CD14-positive monocyte (primary cell): ENCODE measurements around the gene PLCD3. TPM values are rescaled to one million over a fixed set of nuclear protein-coding genes. Genes with fewer than 3 reads are reported as not detected.

Source experiments
- DNase-seq, 3 donors: peaks; one replicate each; pipeline ENCODE4 v3.0.0-alpha.2; 2011 to 2022
- H2AFZ ChIP-seq: 2 replicates; pipeline ENCODE4 v1.6.0; 2012; ENCODE audit warnings: mild to moderate bottlenecking, low read depth, low read length, inconsistent platforms; ENCODE audit not compliant: insufficient read depth, poor library complexity, severe bottlenecking
- H3K27ac ChIP-seq, 2 donors: 1 replicate in 1 of 2; 2 replicates in 1 of 2; pipeline ENCODE4 v1.5.1; 2012 to 2013; ENCODE audit warnings: low read length in 2 of 2, control low read depth in 1 of 2, inconsistent platforms in 1 of 2, low read depth in 1 of 2, mild to moderate bottlenecking in 1 of 2
- H3K27me3 ChIP-seq, 2 donors: one replicate each; pipeline versions ENCODE4 v1.6.0 to v1.6.1; 2011 to 2013; ENCODE audit warnings: low read length in 2 of 2; ENCODE audit not compliant: control insufficient read depth in 2 of 2, insufficient read depth in 2 of 2
- H3K36me3 ChIP-seq, 2 donors: replicated peaks in 1 of 2; 1 replicate in 1 of 2; 2 replicates in 1 of 2; pipeline versions ENCODE4 v1.5.1 to v1.6.1; 2012 to 2013; ENCODE audit warnings: low read length in 2 of 2, control low read depth in 1 of 2, inconsistent platforms in 1 of 2, mild to moderate bottlenecking in 1 of 2; ENCODE audit not compliant: insufficient read depth in 2 of 2, control insufficient read depth in 1 of 2
- H3K4me1 ChIP-seq, 2 donors: 1 replicate in 1 of 2; 2 replicates in 1 of 2; pipeline versions ENCODE4 v1.5.1 to v1.6.1; 2012 to 2013; ENCODE audit warnings: low read length in 2 of 2, control low read depth in 1 of 2, inconsistent platforms in 1 of 2, mild to moderate bottlenecking in 1 of 2, moderate library complexity in 1 of 2; ENCODE audit not compliant: insufficient read depth in 2 of 2, control insufficient read depth in 1 of 2
- H3K4me2 ChIP-seq: replicated peaks from 2 replicates; pipeline ENCODE3; 2012; ENCODE audit warnings: low read length, moderate library complexity, mild to moderate bottlenecking; ENCODE audit not compliant: poor library complexity, severe bottlenecking; ENCODE audit errors: extremely low read depth
- H3K4me3 ChIP-seq, 3 experiments: fragments of 200-600 bp in 1 of 3; sonication (generic) in 1 of 3; replicated peaks in 1 of 3; 1 replicate in 2 of 3; 2 replicates in 1 of 3; pipeline ENCODE4 v1.5.1; 2011 to 2013; ENCODE audit warnings: low read length in 3 of 3, mild to moderate bottlenecking in 3 of 3, control low read depth in 2 of 3, low read depth in 2 of 3, inconsistent platforms in 1 of 3, moderate library complexity in 1 of 3
- H3K79me2 ChIP-seq: 2 replicates; pipeline ENCODE4 v1.6.0; 2012; ENCODE audit warnings: mild to moderate bottlenecking, control low read depth, inconsistent platforms, low read length, moderate library complexity; ENCODE audit not compliant: insufficient read depth
- H3K9ac ChIP-seq: 2 replicates; pipeline ENCODE4 v1.6.0; 2017; ENCODE audit warnings: low read length, mild to moderate bottlenecking; ENCODE audit not compliant: insufficient read depth, poor library complexity, severe bottlenecking
- H3K9me3 ChIP-seq, 2 donors: replicated peaks in 1 of 2; 1 replicate in 1 of 2; 2 replicates in 1 of 2; pipeline versions ENCODE4 v1.5.1 to v1.6.1; 2012 to 2013; ENCODE audit warnings: low read length in 2 of 2, control low read depth in 1 of 2; ENCODE audit not compliant: control insufficient read depth in 1 of 2, insufficient read depth in 1 of 2
- H4K20me1 ChIP-seq: 2 replicates; pipeline ENCODE4 v1.6.0; 2012; ENCODE audit warnings: mild to moderate bottlenecking, low read length, control low read depth, moderate library complexity; ENCODE audit not compliant: insufficient read depth
- H3K27ac Mint-ChIP-seq, 7 donors: one replicate each; pipeline ENCODE4 v1.8.0; 2020; ENCODE audit warnings: mild to moderate bottlenecking in 7 of 7, mixed read lengths in 7 of 7, moderate library complexity in 6 of 7, inconsistent platforms in 2 of 7
- H3K27me3 Mint-ChIP-seq, 3 donors: one replicate each; pipeline ENCODE4 v1.8.0; 2021 to 2022; ENCODE audit warnings: low read depth in 3 of 3, mild to moderate bottlenecking in 3 of 3, mixed read lengths in 3 of 3, moderate library complexity in 3 of 3, inconsistent platforms in 1 of 3
- H3K36me3 Mint-ChIP-seq, 2 donors: one replicate each; pipeline ENCODE4 v1.8.0; 2020; ENCODE audit warnings: mixed read lengths in 2 of 2, inconsistent platforms in 1 of 2, mild to moderate bottlenecking in 1 of 2
- H3K4me1 Mint-ChIP-seq: one replicate; pipeline ENCODE4 v1.8.0; 2020; ENCODE audit warnings: mild to moderate bottlenecking, mixed read lengths
- H3K4me3 Mint-ChIP-seq, 2 donors: one replicate each; pipeline ENCODE4 v1.8.0; 2020; ENCODE audit warnings: mild to moderate bottlenecking in 2 of 2, mixed read lengths in 2 of 2, moderate library complexity in 1 of 2
- H3K9me3 Mint-ChIP-seq, 7 donors: one replicate each; pipeline ENCODE4 v1.8.0; 2020 to 2022; ENCODE audit warnings: mixed read lengths in 7 of 7, mild to moderate bottlenecking in 6 of 7, moderate library complexity in 6 of 7, inconsistent platforms in 2 of 7
- CTCF ChIP-seq: fragments of 200-600 bp; IDR thresholded peaks from one replicate; pipeline ENCODE4 v1.8.0; 2022; ENCODE audit warnings: antibody characterized with exemption, mild to moderate bottlenecking
- WGBS: methylation state at CpG from one replicate; pipeline ENCODE4 v1.1.5; 2013; ENCODE audit warnings: missing lambda C conversion rate; ENCODE audit not compliant: insufficient coverage; 5-methylcytosine and 5-hydroxymethylcytosine counted together
- intact Hi-C, 2 donors: fragments of 100-400 bp; cut with micrococcal nuclease; formaldehyde crosslinking; loops; one replicate each; pipeline versions ENCODE4 v1.15.0 to v1.15.1; 2023
- polyA plus RNA-seq, 3 donors: library from polyadenylated mRNA; depleted of rRNA in 1 of 3; unstranded in 2 of 3; stranded (reverse) in 1 of 3; fragments of 300-500 nt in 2 of 3; fragments of >200 nt in 1 of 3; fragmentation: Illumina TruSeq in 2 of 3; gene quantifications; 1 replicate in 2 of 3; 2 replicates in 1 of 3; pipeline ENCODE4 v1.2.3, GENCODE V29; 2012 to 2021

Gene PLCD3
- polyA plus RNA-seq, 3 donors: 0.97 to 25.8 (median 2.5) TPM

GRCh38 chr17:45098081-45098868 is 34.0 kb downstream of the PLCD3 start:
- Mint-ChIP-seq H3K4me1 (no peaks in the 10 kb centered on the region), H3K27me3 (peaks cover 0 to 2% (median 2%) of the 10 kb centered on the region in 3 donors), H3K27ac (peak overlapping the region in 1 of 7 donors; percentile 55), H3K36me3 (peaks cover 80 to 97% of the 10 kb centered on the region in 2 donors), H3K4me3 (no peak overlapping the region), H3K9me3 (no peaks in the 10 kb centered on the region)
- H3K79me2 ChIP-seq: no peaks in the 10 kb centered on the region
- DNase-seq: no peak
- peaks cover 81 to 94% of the 10 kb centered on the region in 2 donors for H3K36me3 ChIP-seq
- no peak overlapping the region for H2AFZ ChIP-seq
- H3K9me3 ChIP-seq: no peaks in the 10 kb centered on the region
- no peak overlapping the region for H3K9ac ChIP-seq
- H3K4me2 ChIP-seq: no peak overlapping the region
- no peak for TF ChIP-seq CTCF
- no peaks in the 10 kb centered on the region for H3K4me1 ChIP-seq
- H4K20me1 ChIP-seq: peaks cover 44% of the 10 kb centered on the region
- H3K27me3 ChIP-seq: no peaks in the 10 kb centered on the region
- no peak overlapping the region for H3K4me3 ChIP-seq
- intact Hi-C loops: loop anchor here (2.0 to 10.0 kb wide), 3 partner anchors 34 to 179 kb away; partner anchors contain the start of gene PLCD3 (in 2 of the 2)
- WGBS: 91% methylated on average over 11 of the region's 13 CpGs
- H3K27ac ChIP-seq: peak overlapping the region in 1 of 2 donors; percentile 14

GRCh38 chr17:45096926-45097325 is 35.4 kb downstream of the PLCD3 start:
- Histone ChIP-seq H4K20me1 (peaks cover 49% of the 10 kb centered on the region), H3K4me1 (no peaks in the 10 kb centered on the region), H3K79me2 (no peaks in the 10 kb centered on the region), H3K4me2 (no peak overlapping the region), H3K27ac (no peak overlapping the region), H3K9ac (no peak overlapping the region), H2AFZ (no peak overlapping the region), H3K9me3 (no peaks in the 10 kb centered on the region), H3K27me3 (no peaks in the 10 kb centered on the region), H3K4me3 (no peak overlapping the region), H3K36me3 (peaks cover 81 to 94% of the 10 kb centered on the region in 2 donors)
- peaks cover 78 to 97% of the 10 kb centered on the region in 2 donors for H3K36me3 Mint-ChIP-seq
- TF ChIP-seq CTCF: no peak
- no peak overlapping the region for H3K4me3 Mint-ChIP-seq
- intact Hi-C loops: loop anchor here (5.0 to 10.0 kb wide), 2 partner anchors 35 to 172 kb away; partner anchors contain the start of gene PLCD3 (in 2 of the 2)
- WGBS: 95% methylated on average over 6 of the region's 11 CpGs
- no peak overlapping the region for H3K27ac Mint-ChIP-seq
- no peaks in the 10 kb centered on the region for H3K4me1 Mint-ChIP-seq
- no peaks in the 10 kb centered on the region for H3K9me3 Mint-ChIP-seq
- DNase-seq: no peak
- H3K27me3 Mint-ChIP-seq: peaks cover 0 to 2% (median 2%) of the 10 kb centered on the region in 3 donors
